GM13977 (cell line): ENCODE data around the gene PHPT1.
A peak's percentile ranks its signal among the peaks of the same experiment; 100 is the strongest.
"Not testable (repeated sequence)": the region's sequence is repeated elsewhere in the genome, so short reads cannot be mapped to it uniquely, and the experiment has no call there.

Source experiments
- DNase-seq: peaks from one replicate; pipeline ENCODE4 v3.0.0; 2012; ENCODE audit warnings: low spot score
- CTCF ChIP-seq: IDR thresholded peaks from 2 replicates; pipeline ENCODE4 v1.5.1; 2012; ENCODE audit warnings: mild to moderate bottlenecking, control low read depth; ENCODE audit not compliant: insufficient read depth; ENCODE audit errors: extremely low read depth, missing control alignments
- in situ Hi-C: fragments of 300-500 bp; cut with MboI; formaldehyde crosslinking; loops from one replicate; pipeline ENCODE4 v1.12.0; 2022; ENCODE audit warnings: low sequenced_read_pairs, low pct_unique_long_range_greater_than_20kb, mixed read lengths, inconsistent platforms; ENCODE audit not compliant: unreplicated experiment

The PHPT1 gene

GRCh38 chr9:136849038-136849959 is at the start of gene PHPT1:
PHPT1 (plus strand) TSS chr9:136849409; CDS start chr9:136849431, 22 bp downstream.
- in situ Hi-C loops = no loop called here
- DNase-seq = peak; percentile 100
- no peak for TF ChIP-seq CTCF

GRCh38 chr9:136799854-136800657 is 49.2 kb upstream of the PHPT1 start:
- DNase-seq = peak; percentile 45
- in situ Hi-C loops = no loop called here
- no peak for TF ChIP-seq CTCF

- DNase-seq = peak; percentile 10
- in situ Hi-C loops = no loop called here
- no peak for TF ChIP-seq CTCF
Measured at GRCh38 chr9:136802321-136802720, 46.9 kb upstream of the PHPT1 start.

GRCh38 chr9:136803009-136803550 is 46.1 kb upstream of the PHPT1 start:
- in situ Hi-C loops, DNase-seq: not testable (repeated sequence)

GRCh38 chr9:136803551-136804508 is 45.4 kb upstream of the PHPT1 start:
- TF ChIP-seq CTCF = no peak
- DNase-seq = no peak
- in situ Hi-C loops = no loop called here

GRCh38 chr9:136804509-136805206 is 44.6 kb upstream of the PHPT1 start:
- TF ChIP-seq CTCF = no peak
- in situ Hi-C loops = no loop called here
- no peak for DNase-seq
